Trophoblast cell (in vitro differentiated cells and primary cell): Measurements from ENCODE around the gene LCLAT1.
A peak's percentile ranks its signal among the peaks of the same experiment; 100 is the strongest.

ENCODE experiments used
- DNase-seq, 2 donors: peaks; one replicate each; pipeline ENCODE4 v3.0.0-alpha.2; 2016
- H2AFZ ChIP-seq: 2 replicates; pipeline ENCODE4 v1.6.1; 2013; ENCODE audit warnings: low read length, moderate library complexity, mild to moderate bottlenecking; ENCODE audit not compliant: insufficient read depth, poor library complexity
- H2AK5ac ChIP-seq: 2 replicates; pipeline ENCODE4 v1.6.1; 2013; ENCODE audit warnings: mild to moderate bottlenecking, low read length
- H2BK120ac ChIP-seq: 2 replicates; pipeline ENCODE4 v1.6.1; 2013; ENCODE audit warnings: low read length, mild to moderate bottlenecking, moderate library complexity; ENCODE audit not compliant: insufficient read depth, poor library complexity
- H2BK12ac ChIP-seq: 2 replicates; pipeline ENCODE4 v1.6.1; 2013; ENCODE audit warnings: mild to moderate bottlenecking, low read length, moderate library complexity
- H2BK5ac ChIP-seq: 2 replicates; pipeline ENCODE4 v1.6.1; 2013; ENCODE audit warnings: low read length, low read depth, moderate library complexity, mild to moderate bottlenecking; ENCODE audit not compliant: poor library complexity
- H3K14ac ChIP-seq: 2 replicates; pipeline ENCODE4 v1.6.1; 2013; ENCODE audit warnings: mild to moderate bottlenecking, low read length
- H3K18ac ChIP-seq: 2 replicates; pipeline ENCODE4 v1.6.1; 2013; ENCODE audit warnings: mild to moderate bottlenecking, low read length
- H3K23ac ChIP-seq: 2 replicates; pipeline ENCODE4 v1.6.1; 2013; ENCODE audit warnings: low read length
- H3K27ac ChIP-seq: 2 replicates; pipeline ENCODE4 v1.5.1; 2013; ENCODE audit warnings: low read depth, mild to moderate bottlenecking, inconsistent platforms, low read length, moderate library complexity
- H3K27me3 ChIP-seq: 2 replicates; pipeline ENCODE4 v1.6.1; 2013; ENCODE audit warnings: inconsistent platforms, mild to moderate bottlenecking, low read length, moderate library complexity; ENCODE audit not compliant: insufficient read depth
- H3K36me3 ChIP-seq, 2 experiments: 1 replicate in 1 of 2; 2 replicates in 1 of 2; pipeline ENCODE4 v1.6.1; 2013; ENCODE audit warnings: low read length in 2 of 2, mild to moderate bottlenecking in 2 of 2, moderate library complexity in 1 of 2; ENCODE audit not compliant: insufficient read depth in 2 of 2, control insufficient read depth in 1 of 2
- H3K4ac ChIP-seq: 2 replicates; pipeline ENCODE4 v1.6.1; 2013; ENCODE audit warnings: low read depth, mild to moderate bottlenecking, low read length, moderate library complexity
- H3K4me1 ChIP-seq, 2 experiments: 1 replicate in 1 of 2; 2 replicates in 1 of 2; pipeline ENCODE4 v1.6.1; 2013; ENCODE audit warnings: low read length in 2 of 2, mild to moderate bottlenecking in 2 of 2, moderate library complexity in 1 of 2; ENCODE audit not compliant: insufficient read depth in 2 of 2, control insufficient read depth in 1 of 2
- H3K4me2 ChIP-seq: 2 replicates; pipeline ENCODE4 v1.6.1; 2013; ENCODE audit warnings: inconsistent platforms, mild to moderate bottlenecking, low read length, moderate library complexity
- H3K4me3 ChIP-seq: 2 replicates; pipeline ENCODE4 v1.5.1; 2013; ENCODE audit warnings: mild to moderate bottlenecking, low read depth, low read length, inconsistent platforms
- H3K79me1 ChIP-seq: one replicate; pipeline ENCODE4 v1.6.1; 2013; ENCODE audit warnings: low read length
- H3K79me2 ChIP-seq: 2 replicates; pipeline ENCODE4 v1.6.1; 2013; ENCODE audit warnings: low read length, mild to moderate bottlenecking; ENCODE audit not compliant: control insufficient read depth, insufficient read depth, poor library complexity
- H3K9ac ChIP-seq: 2 replicates; pipeline ENCODE4 v1.6.1; 2013; ENCODE audit warnings: mild to moderate bottlenecking, low read length
- H3K9me3 ChIP-seq: 2 replicates; pipeline ENCODE4 v1.6.1; 2013; ENCODE audit warnings: low read depth, mild to moderate bottlenecking, control low read depth, inconsistent platforms, low read length; ENCODE audit not compliant: insufficient read depth
- H4K12ac ChIP-seq: 2 replicates; pipeline ENCODE4 v1.6.1; 2013; ENCODE audit warnings: low read depth, mild to moderate bottlenecking, low read length, moderate library complexity
- H4K8ac ChIP-seq: 2 replicates; pipeline ENCODE4 v1.6.1; 2013; ENCODE audit warnings: low read depth, mild to moderate bottlenecking, low read length, moderate library complexity
- H4K91ac ChIP-seq: one replicate; pipeline ENCODE4 v1.6.1; 2013; ENCODE audit warnings: low read depth, mild to moderate bottlenecking, low read length, moderate library complexity
- WGBS: extraction: QIAGEN DNeasy Blood & Tissue Kit; methylation state at CpG from one replicate; pipeline ENCODE4 v1.1.7; 2013; ENCODE audit warnings: missing lambda C conversion rate; ENCODE audit not compliant: insufficient read length, insufficient coverage; ENCODE audit errors: extremely low coverage; 5-methylcytosine and 5-hydroxymethylcytosine counted together

Gene LCLAT1

GRCh38 chr2:30605197-30605596 is 158.2 kb downstream of the LCLAT1 start:
- H3K27me3 ChIP-seq: no peaks in the 10 kb centered on the region
- H3K4me1 ChIP-seq: no peaks in the 10 kb centered on the region
- H3K79me1 ChIP-seq: no peaks in the 10 kb centered on the region
- H2BK12ac ChIP-seq: no peak overlapping the region
- no peaks in the 10 kb centered on the region for H3K36me3 ChIP-seq
- H3K4me2 ChIP-seq: no peak overlapping the region
- H2AK5ac ChIP-seq: no peak overlapping the region
- H3K79me2 ChIP-seq: no peaks in the 10 kb centered on the region
- no peak overlapping the region for H3K14ac ChIP-seq
- WGBS: no CpG with 5 or more reads among the region's 3 CpGs
- H2AFZ ChIP-seq: no peak overlapping the region
- no peak overlapping the region for H3K23ac ChIP-seq
- no peak overlapping the region for H4K8ac ChIP-seq
- no peak overlapping the region for H3K27ac ChIP-seq
- no peak overlapping the region for H2BK5ac ChIP-seq
- no peak for DNase-seq
- no peak overlapping the region for H3K4me3 ChIP-seq
- no peak overlapping the region for H4K91ac ChIP-seq
- H2BK120ac ChIP-seq: no peak overlapping the region
- H3K9ac ChIP-seq: no peak overlapping the region
- no peaks in the 10 kb centered on the region for H3K9me3 ChIP-seq
- no peak overlapping the region for H4K12ac ChIP-seq
- no peak overlapping the region for H3K18ac ChIP-seq
- no peak overlapping the region for H3K4ac ChIP-seq

- Histone ChIP-seq H3K27me3 (no peaks in the 10 kb centered on the region), H2AFZ (no peak overlapping the region), H4K91ac (no peak overlapping the region), H3K23ac (no peak overlapping the region), H3K9ac (no peak overlapping the region), H2AK5ac (no peak overlapping the region), H3K4me2 (no peak overlapping the region), H3K4ac (no peak overlapping the region), H3K36me3 (no peaks in the 10 kb centered on the region), H2BK120ac (no peak overlapping the region), H3K79me1 (peaks cover 8% of the 10 kb centered on the region), H3K79me2 (no peaks in the 10 kb centered on the region), H3K18ac (no peak overlapping the region), H4K8ac (no peak overlapping the region), H4K12ac (no peak overlapping the region), H2BK5ac (no peak overlapping the region), H3K27ac (no peak overlapping the region), H3K4me1 (peaks cover 8 to 11% of the 10 kb centered on the region in 2 experiments), H2BK12ac (no peak overlapping the region), H3K14ac (no peak overlapping the region), H3K9me3 (no peaks in the 10 kb centered on the region), H3K4me3 (no peak overlapping the region)
- no CpG with 5 or more reads among the region's 1 CpG for WGBS
- no peak for DNase-seq
Measured at GRCh38 chr2:30608643-30609042, 161.6 kb downstream of the LCLAT1 start.

GRCh38 chr2:30611583-30611982 is 164.5 kb downstream of the LCLAT1 start:
- Histone ChIP-seq H3K18ac (peak overlapping the region; percentile 23), H4K8ac (no peak overlapping the region), H2BK12ac (peak overlapping the region; percentile 33), H2AK5ac (no peak overlapping the region), H3K79me1 (peaks cover 13% of the 10 kb centered on the region), H3K79me2 (no peaks in the 10 kb centered on the region), H3K9ac (no peak overlapping the region), H3K4ac (no peak overlapping the region), H2BK5ac (no peak overlapping the region), H4K91ac (peak overlapping the region; percentile 3), H3K23ac (no peak overlapping the region), H3K4me2 (no peak overlapping the region), H2BK120ac (peak overlapping the region; percentile 8), H3K4me1 (peaks cover 8 to 12% of the 10 kb centered on the region in 2 experiments), H3K4me3 (no peak overlapping the region), H3K9me3 (no peaks in the 10 kb centered on the region), H4K12ac (no peak overlapping the region), H3K27ac (peak overlapping the region; percentile 13), H2AFZ (no peak overlapping the region), H3K27me3 (no peaks in the 10 kb centered on the region), H3K36me3 (no peaks in the 10 kb centered on the region), H3K14ac (peak overlapping the region; percentile 17)
- WGBS: no CpG with 5 or more reads among the region's 4 CpGs
- no peak for DNase-seq

- H3K14ac ChIP-seq: no peak overlapping the region
- WGBS: no CpG with 5 or more reads among the region's 2 CpGs
- H3K4me2 ChIP-seq: no peak overlapping the region
- peak overlapping the region; percentile 59 for H3K27ac ChIP-seq
- no peak overlapping the region for H3K4me3 ChIP-seq
- no peak overlapping the region for H2AK5ac ChIP-seq
- no peak overlapping the region for H2BK12ac ChIP-seq
- H3K23ac ChIP-seq: no peak overlapping the region
- H3K79me2 ChIP-seq: no peaks in the 10 kb centered on the region
- no peaks in the 10 kb centered on the region for H3K36me3 ChIP-seq
- H3K18ac ChIP-seq: no peak overlapping the region
- no peaks in the 10 kb centered on the region for H3K27me3 ChIP-seq
- H2AFZ ChIP-seq: no peak overlapping the region
- no peak overlapping the region for H2BK5ac ChIP-seq
- no peak overlapping the region for H2BK120ac ChIP-seq
- H4K91ac ChIP-seq: no peak overlapping the region
- no peak overlapping the region for H3K4ac ChIP-seq
- H3K4me1 ChIP-seq: peaks cover 8 to 12% of the 10 kb centered on the region in 2 experiments
- no peak overlapping the region for H3K9ac ChIP-seq
- no peak for DNase-seq
- no peak overlapping the region for H4K8ac ChIP-seq
- no peaks in the 10 kb centered on the region for H3K9me3 ChIP-seq
- peaks cover 13% of the 10 kb centered on the region for H3K79me1 ChIP-seq
- no peak overlapping the region for H4K12ac ChIP-seq
Measured at GRCh38 chr2:30612371-30612770, 165.3 kb downstream of the LCLAT1 start.
